ENCODE measurements around the gene PRPH2.

DNA sequence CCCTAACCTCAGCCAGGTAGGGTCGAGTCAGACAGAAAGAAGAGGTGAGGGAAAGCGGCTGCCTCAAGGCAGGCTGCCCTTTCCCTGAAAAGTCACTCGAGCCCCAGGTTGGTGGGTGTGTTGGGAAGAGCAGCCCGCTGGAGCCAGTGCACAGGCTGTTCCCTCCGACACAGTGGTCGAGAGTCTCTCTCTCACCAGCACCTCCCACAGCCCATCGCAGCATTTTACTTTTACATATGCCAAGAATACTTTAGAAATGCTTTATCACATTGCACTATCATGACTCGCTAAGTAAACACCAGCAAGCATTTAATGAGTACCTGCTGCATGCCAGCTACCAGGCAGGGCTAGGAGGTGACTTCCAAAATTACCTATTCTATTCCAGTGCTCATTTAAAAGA is 1.7 kb downstream of the PRPH2 start:
- no peak for TF ChIP-seq POLR2AphosphoS5 (IDR thresholded peaks at IDR 0.05)
- TF ChIP-seq, protein P1, sequence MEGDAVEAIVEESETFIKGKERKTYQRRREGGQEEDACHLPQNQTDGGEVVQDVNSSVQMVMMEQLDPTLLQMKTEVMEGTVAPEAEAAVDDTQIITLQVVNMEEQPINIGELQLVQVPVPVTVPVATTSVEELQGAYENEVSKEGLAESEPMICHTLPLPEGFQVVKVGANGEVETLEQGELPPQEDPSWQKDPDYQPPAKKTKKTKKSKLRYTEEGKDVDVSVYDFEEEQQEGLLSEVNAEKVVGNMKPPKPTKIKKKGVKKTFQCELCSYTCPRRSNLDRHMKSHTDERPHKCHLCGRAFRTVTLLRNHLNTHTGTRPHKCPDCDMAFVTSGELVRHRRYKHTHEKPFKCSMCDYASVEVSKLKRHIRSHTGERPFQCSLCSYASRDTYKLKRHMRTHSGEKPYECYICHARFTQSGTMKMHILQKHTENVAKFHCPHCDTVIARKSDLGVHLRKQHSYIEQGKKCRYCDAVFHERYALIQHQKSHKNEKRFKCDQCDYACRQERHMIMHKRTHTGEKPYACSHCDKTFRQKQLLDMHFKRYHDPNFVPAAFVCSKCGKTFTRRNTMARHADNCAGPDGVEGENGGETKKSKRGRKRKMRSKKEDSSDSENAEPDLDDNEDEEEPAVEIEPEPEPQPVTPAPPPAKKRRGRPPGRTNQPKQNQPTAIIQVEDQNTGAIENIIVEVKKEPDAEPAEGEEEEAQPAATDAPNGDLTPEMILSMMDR (IDR thresholded peaks at IDR 0.05): no peak
- TF ChIP-seq POLR2A (IDR thresholded peaks at IDR 0.05): no peak

All from upper lobe of left lung (tissue), 4 donors.